T-helper 1 cell treated with Interleukin-12 subunit alpha and Interleukin-12 subunit beta and Interleukin-4 antibody, amounts not matched to agents 30 μg/mL and 1 μg/mL, for 36 hours (primary cell): ENCODE data around the gene NDUFA11.
"Not testable (repeated sequence)": the region's sequence is repeated elsewhere in the genome, so short reads cannot be mapped to it uniquely, and the experiment has no call there.

ENCODE experiments used
- H3K27ac Mint-ChIP-seq: one replicate; pipeline ENCODE4 v1.8.0; 2021; ENCODE audit warnings: mild to moderate bottlenecking, mixed read lengths
- H3K27me3 Mint-ChIP-seq: one replicate; pipeline ENCODE4 v1.8.0; 2021; ENCODE audit warnings: low read depth, mixed read lengths
- H3K36me3 Mint-ChIP-seq: one replicate; pipeline ENCODE4 v1.8.0; 2021; ENCODE audit warnings: low read depth, mixed read lengths
- H3K4me1 Mint-ChIP-seq: one replicate; pipeline ENCODE4 v1.8.0; 2021; ENCODE audit warnings: low read depth, mixed read lengths
- H3K4me3 Mint-ChIP-seq: one replicate; pipeline ENCODE4 v1.8.0; 2021; ENCODE audit warnings: mild to moderate bottlenecking, moderate library complexity, mixed read lengths
- H3K9me3 Mint-ChIP-seq: one replicate; pipeline ENCODE4 v1.8.0; 2021; ENCODE audit warnings: mixed read lengths

Gene NDUFA11

DNA sequence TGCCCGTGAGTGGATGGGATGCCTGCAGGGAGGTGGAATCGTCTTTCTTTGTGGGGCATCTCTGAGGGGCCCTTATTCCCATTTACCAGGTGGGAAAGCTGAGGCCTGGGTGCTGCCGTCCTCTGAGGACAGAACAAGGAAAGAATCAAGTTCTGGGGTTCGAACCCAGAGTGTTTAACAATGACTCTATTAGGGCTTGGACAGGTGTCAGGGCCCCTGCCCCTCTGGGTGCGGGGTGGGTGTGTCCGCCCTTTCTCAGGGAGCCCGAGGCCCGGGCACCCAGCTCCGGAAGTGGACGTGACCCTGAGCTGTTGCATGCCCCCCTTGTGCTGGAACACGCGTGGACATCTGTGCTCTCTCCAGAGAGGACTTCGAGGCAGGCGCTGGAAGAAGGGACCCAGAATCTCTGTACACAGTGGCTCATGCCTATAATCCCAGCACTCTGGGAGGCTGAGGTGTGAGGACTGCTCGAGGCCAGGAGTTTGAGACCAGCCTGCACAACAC, 10.8 kb downstream of the NDUFA11 start:
- no peaks in the 10 kb centered on the region for H3K4me1 Mint-ChIP-seq
- no peaks in the 10 kb centered on the region for H3K27me3 Mint-ChIP-seq
- peaks cover 2% of the 10 kb centered on the region for H3K36me3 Mint-ChIP-seq
- H3K4me3 Mint-ChIP-seq, result no peak overlapping the region
- no peaks in the 10 kb centered on the region for H3K9me3 Mint-ChIP-seq
- no peak overlapping the region for H3K27ac Mint-ChIP-seq

GRCh38 chr19:5891938-5892771, 11.4 kb downstream of the NDUFA11 start:
- H3K27me3 Mint-ChIP-seq, result no peaks in the 10 kb centered on the region
- H3K27ac Mint-ChIP-seq, result no peak overlapping the region
- H3K9me3 Mint-ChIP-seq, result no peaks in the 10 kb centered on the region
- H3K4me1 Mint-ChIP-seq, result no peaks in the 10 kb centered on the region
- peaks cover 2% of the 10 kb centered on the region for H3K36me3 Mint-ChIP-seq
- no peak overlapping the region for H3K4me3 Mint-ChIP-seq

GRCh38 chr19:5891572-5891937, 12.0 kb downstream of the NDUFA11 start:
- Mint-ChIP-seq H3K4me1 (no peaks in the 10 kb centered on the region), H3K4me3 (no peak overlapping the region), H3K27ac (no peak overlapping the region), H3K36me3 (peaks cover 2% of the 10 kb centered on the region), H3K9me3 (no peaks in the 10 kb centered on the region), H3K27me3 (no peaks in the 10 kb centered on the region)

- no peaks in the 10 kb centered on the region for H3K4me1 Mint-ChIP-seq
- H3K4me3 Mint-ChIP-seq, result no peak overlapping the region
- H3K36me3 Mint-ChIP-seq, result no peaks in the 10 kb centered on the region
- H3K27me3 Mint-ChIP-seq, result no peaks in the 10 kb centered on the region
- no peak overlapping the region for H3K27ac Mint-ChIP-seq
- no peaks in the 10 kb centered on the region for H3K9me3 Mint-ChIP-seq
These were observed 13.5 kb downstream of the NDUFA11 start for GRCh38 chr19:5890099-5890498.

DNA sequence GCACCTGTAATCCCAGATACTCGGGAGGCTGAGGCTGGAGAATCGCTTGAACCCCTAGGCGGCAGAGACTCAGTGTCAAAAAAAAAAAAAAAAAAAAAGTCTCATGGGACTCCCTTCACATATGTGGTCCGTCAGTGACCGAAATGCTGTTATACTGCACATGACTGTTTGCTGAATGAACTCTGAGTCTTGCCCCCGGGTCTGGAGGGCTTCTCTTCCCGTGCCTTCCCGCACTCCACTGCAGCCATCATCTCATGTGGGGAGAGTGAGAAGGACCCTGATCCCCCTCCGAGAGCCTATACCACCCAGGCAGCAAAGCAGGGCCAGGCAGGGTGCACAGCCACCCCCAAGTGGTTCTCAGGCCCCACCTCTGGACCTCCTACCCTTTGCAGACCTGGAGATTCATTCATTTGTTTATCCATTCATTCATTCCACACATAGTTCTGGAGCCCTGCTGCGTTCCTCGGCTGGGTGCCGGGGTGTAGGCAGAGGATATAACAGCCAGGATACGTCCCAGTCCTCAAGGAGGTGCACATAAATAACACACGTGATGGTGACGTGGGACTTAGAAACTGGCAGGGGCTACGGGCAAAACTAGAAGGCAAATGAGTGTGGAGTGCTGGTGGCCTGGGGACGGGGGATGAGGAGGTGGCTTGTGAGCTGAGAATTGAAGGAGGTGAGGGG, 14.2 kb downstream of the NDUFA11 start:
- no peak overlapping the region for H3K27ac Mint-ChIP-seq

GRCh38 chr19:5884065-5884811, 19.4 kb downstream of the NDUFA11 start:
- H3K4me3 Mint-ChIP-seq, H3K27me3 Mint-ChIP-seq, H3K36me3 Mint-ChIP-seq, H3K27ac Mint-ChIP-seq, H3K4me1 Mint-ChIP-seq, H3K9me3 Mint-ChIP-seq: not testable (repeated sequence)

More for the DNA sequence above, 14.2 kb downstream of the NDUFA11 start:
- Mint-ChIP-seq H3K27me3 (no peaks in the 10 kb centered on the region), H3K36me3 (no peaks in the 10 kb centered on the region), H3K9me3 (no peaks in the 10 kb centered on the region), H3K4me3 (no peak overlapping the region), H3K4me1 (no peaks in the 10 kb centered on the region)

DNA sequence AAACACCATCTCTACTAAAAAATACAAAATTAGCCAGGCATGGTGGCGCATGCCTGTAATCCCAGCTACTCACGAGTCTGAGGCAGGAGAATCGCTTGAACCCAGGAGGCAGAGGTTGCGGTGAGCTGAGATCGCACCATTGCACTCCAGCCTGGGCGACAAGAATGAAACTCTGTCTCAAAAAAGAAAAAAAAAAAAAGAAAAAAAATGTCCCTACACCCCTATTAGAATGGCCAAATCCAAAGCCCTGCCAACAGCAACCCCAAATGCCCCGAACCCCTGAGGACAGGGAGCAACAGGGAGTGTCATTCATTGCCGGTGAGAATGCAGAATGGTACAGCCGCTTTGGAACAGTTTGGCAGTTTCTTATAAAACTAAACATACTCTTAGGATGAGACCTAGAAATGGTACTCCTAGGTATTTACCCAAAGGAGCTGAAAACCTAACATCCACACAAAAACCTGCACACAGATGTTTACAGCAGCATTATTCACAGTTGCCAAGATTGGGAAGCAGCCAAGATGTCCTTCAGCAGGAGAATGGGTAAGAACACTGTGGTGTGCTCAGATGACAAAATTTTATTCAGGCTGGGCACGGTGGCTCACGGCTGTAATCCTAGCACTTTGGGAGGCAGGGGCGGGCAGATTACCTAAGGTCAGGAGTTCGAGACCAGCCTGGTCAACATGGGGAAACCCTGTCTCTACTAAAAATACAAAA, 20.3 kb downstream of the NDUFA11 start:
- H3K4me1 Mint-ChIP-seq, H3K36me3 Mint-ChIP-seq, H3K9me3 Mint-ChIP-seq, H3K27ac Mint-ChIP-seq, H3K4me3 Mint-ChIP-seq, H3K27me3 Mint-ChIP-seq: not testable (repeated sequence)

GRCh38 chr19:5882421-5882968, 21.1 kb downstream of the NDUFA11 start:
- peaks cover 5% of the 10 kb centered on the region for H3K27me3 Mint-ChIP-seq
- no peaks in the 10 kb centered on the region for H3K9me3 Mint-ChIP-seq
- H3K27ac Mint-ChIP-seq, result no peak overlapping the region
- H3K4me1 Mint-ChIP-seq, result no peaks in the 10 kb centered on the region
- no peak overlapping the region for H3K4me3 Mint-ChIP-seq
- H3K36me3 Mint-ChIP-seq, result no peaks in the 10 kb centered on the region

GRCh38 chr19:5881543-5882299, 21.9 kb downstream of the NDUFA11 start:
- H3K4me1 Mint-ChIP-seq, result no peaks in the 10 kb centered on the region
- no peak overlapping the region for H3K4me3 Mint-ChIP-seq
- no peak overlapping the region for H3K27ac Mint-ChIP-seq
- no peaks in the 10 kb centered on the region for H3K36me3 Mint-ChIP-seq
- H3K27me3 Mint-ChIP-seq, result peaks cover 5% of the 10 kb centered on the region
- no peaks in the 10 kb centered on the region for H3K9me3 Mint-ChIP-seq

DNA sequence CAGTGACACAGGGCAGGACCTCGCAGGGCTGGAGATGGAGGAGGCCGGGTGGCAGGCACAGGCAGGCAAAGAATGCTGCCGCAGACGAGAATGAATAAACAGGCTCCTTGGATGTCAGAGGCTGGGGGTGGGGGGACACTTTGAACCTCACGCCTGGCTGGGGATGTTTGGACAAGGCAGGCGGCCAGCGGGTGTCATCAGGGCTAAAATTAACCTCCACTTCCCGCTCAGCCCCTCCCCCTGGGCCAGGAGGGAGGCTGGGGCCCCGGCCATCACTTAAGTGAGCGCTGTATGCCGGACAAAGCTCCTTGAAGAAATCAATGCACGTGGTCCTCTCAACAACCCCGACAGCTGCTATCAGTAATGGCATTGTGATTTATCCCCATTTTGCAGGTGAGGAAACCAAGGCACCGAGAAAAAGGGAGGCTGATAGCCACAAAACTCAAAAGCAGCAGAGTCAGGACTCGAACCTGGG, 22.9 kb downstream of the NDUFA11 start:
- Mint-ChIP-seq H3K9me3 (no peaks in the 10 kb centered on the region), H3K4me3 (no peak overlapping the region), H3K36me3 (no peaks in the 10 kb centered on the region), H3K27me3 (peaks cover 5% of the 10 kb centered on the region), H3K4me1 (no peaks in the 10 kb centered on the region), H3K27ac (no peak overlapping the region)

GRCh38 chr19:5880196-5880595, 23.4 kb downstream of the NDUFA11 start:
- no peaks in the 10 kb centered on the region for H3K4me1 Mint-ChIP-seq
- H3K27me3 Mint-ChIP-seq, result peaks cover 5% of the 10 kb centered on the region
- no peaks in the 10 kb centered on the region for H3K9me3 Mint-ChIP-seq
- no peak overlapping the region for H3K4me3 Mint-ChIP-seq
- no peak overlapping the region for H3K27ac Mint-ChIP-seq
- H3K36me3 Mint-ChIP-seq, result no peaks in the 10 kb centered on the region

DNA sequence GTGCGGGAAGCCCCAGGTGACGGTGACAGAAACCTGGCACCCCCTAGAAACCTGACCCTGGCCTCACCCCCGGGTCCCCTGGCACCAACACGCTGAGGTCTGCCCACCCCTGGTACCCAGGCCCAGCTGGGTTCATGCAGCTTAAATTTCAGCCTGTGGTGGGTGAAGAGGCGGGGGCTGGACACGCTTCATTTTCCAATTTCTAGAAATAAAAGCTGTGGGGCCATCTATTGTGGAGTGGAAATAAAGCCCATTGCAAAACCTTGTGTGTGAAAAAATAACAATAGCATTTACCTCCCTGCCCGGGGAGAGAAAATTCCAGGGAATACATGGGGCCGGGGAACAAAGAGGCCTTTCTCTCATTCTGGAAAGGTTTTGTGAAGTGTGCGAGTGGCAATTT, 25.7 kb downstream of the NDUFA11 start:
- no peaks in the 10 kb centered on the region for H3K9me3 Mint-ChIP-seq
- H3K4me3 Mint-ChIP-seq, result no peak overlapping the region

GRCh38 chr19:5877427-5877826, 26.2 kb downstream of the NDUFA11 start:
- no peak overlapping the region for H3K4me3 Mint-ChIP-seq
- H3K27me3 Mint-ChIP-seq, result peaks cover 2% of the 10 kb centered on the region
- no peaks in the 10 kb centered on the region for H3K36me3 Mint-ChIP-seq
- no peaks in the 10 kb centered on the region for H3K4me1 Mint-ChIP-seq
- no peaks in the 10 kb centered on the region for H3K9me3 Mint-ChIP-seq
- H3K27ac Mint-ChIP-seq, result no peak overlapping the region

More for the DNA sequence above, 25.7 kb downstream of the NDUFA11 start:
- Mint-ChIP-seq H3K27ac (no peak overlapping the region), H3K4me1 (no peaks in the 10 kb centered on the region), H3K36me3 (no peaks in the 10 kb centered on the region), H3K27me3 (peaks cover 5% of the 10 kb centered on the region)
